DND-41 (cell line): ENCODE measurements around the gene BLID.

ENCODE experiments used
- ATAC-seq: fragments of 200-7000 bp; cut with Tn5 transposase; 3 replicates; pipeline ENCODE4 v1.9.1; 2021; ENCODE audit warnings: low read depth; ENCODE audit not compliant: insufficient read depth
- DNase-seq: peaks from one replicate; pipeline ENCODE4 v3.0.0-alpha.2; 2020
- H2AFZ ChIP-seq: 2 replicates; pipeline ENCODE4 v1.6.0; 2012; ENCODE audit warnings: low read depth, low read length
- H3K27ac ChIP-seq: 2 replicates; pipeline ENCODE4 v1.5.1; 2012; ENCODE audit warnings: low read length, inconsistent platforms
- H3K27me3 ChIP-seq: fragments of 200-600 bp; sonication (generic); 2 replicates; pipeline ENCODE4 v1.6.0; 2012; ENCODE audit warnings: low read length, mild to moderate bottlenecking, inconsistent platforms; ENCODE audit not compliant: insufficient read depth, poor library complexity
- H3K36me3 ChIP-seq: 2 replicates; pipeline ENCODE4 v1.5.1; 2012; ENCODE audit warnings: low read length, inconsistent platforms; ENCODE audit not compliant: insufficient read depth
- H3K4me1 ChIP-seq: 2 replicates; pipeline ENCODE4 v1.5.1; 2012; ENCODE audit warnings: mild to moderate bottlenecking, low read length; ENCODE audit not compliant: insufficient read depth
- H3K4me2 ChIP-seq: 2 replicates; pipeline ENCODE4 v1.6.0; 2012; ENCODE audit warnings: mild to moderate bottlenecking, moderate library complexity, low read length, inconsistent platforms; ENCODE audit not compliant: insufficient read depth
- H3K4me3 ChIP-seq, 2 experiments: fragments of 200-600 bp in 1 of 2; shearing (Covaris generic) in 1 of 2; 2 replicates each; pipeline ENCODE4 v1.5.1; 2012 to 2016; ENCODE audit warnings: inconsistent platforms in 2 of 2, low read length in 2 of 2, mild to moderate bottlenecking in 2 of 2, low read depth in 1 of 2, moderate library complexity in 1 of 2
- H3K79me2 ChIP-seq: 2 replicates; pipeline ENCODE4 v1.6.0; 2012; ENCODE audit warnings: low read length, inconsistent platforms; ENCODE audit not compliant: insufficient read depth
- H3K9ac ChIP-seq: 2 replicates; pipeline ENCODE4 v1.6.0; 2012; ENCODE audit warnings: low read depth, mild to moderate bottlenecking, inconsistent platforms, low read length, moderate library complexity
- H3K9me3 ChIP-seq: 2 replicates; pipeline ENCODE4 v1.5.1; 2012; ENCODE audit warnings: low read length, moderate library complexity, mild to moderate bottlenecking, inconsistent platforms; ENCODE audit not compliant: insufficient read depth, severe bottlenecking
- H4K20me1 ChIP-seq: 2 replicates; pipeline ENCODE4 v1.6.0; 2012; ENCODE audit warnings: low read length; ENCODE audit not compliant: insufficient read depth
- EZH2 ChIP-seq: IDR thresholded peaks from 3 replicates; pipeline ENCODE4 v1.6.1; 2012; ENCODE audit warnings: borderline replicate concordance, low read depth, mild to moderate bottlenecking, moderate library complexity, low read length, inconsistent platforms; ENCODE audit not compliant: severe bottlenecking
- TF ChIP-seq, protein P1 (sequence below): IDR thresholded peaks from 2 replicates; pipeline ENCODE4 v1.5.1; 2012; ENCODE audit warnings: borderline replicate concordance, low read length, moderate library complexity, mild to moderate bottlenecking; ENCODE audit not compliant: poor library complexity, severe bottlenecking; ENCODE audit errors: extremely low read depth

Gene BLID

DNA sequence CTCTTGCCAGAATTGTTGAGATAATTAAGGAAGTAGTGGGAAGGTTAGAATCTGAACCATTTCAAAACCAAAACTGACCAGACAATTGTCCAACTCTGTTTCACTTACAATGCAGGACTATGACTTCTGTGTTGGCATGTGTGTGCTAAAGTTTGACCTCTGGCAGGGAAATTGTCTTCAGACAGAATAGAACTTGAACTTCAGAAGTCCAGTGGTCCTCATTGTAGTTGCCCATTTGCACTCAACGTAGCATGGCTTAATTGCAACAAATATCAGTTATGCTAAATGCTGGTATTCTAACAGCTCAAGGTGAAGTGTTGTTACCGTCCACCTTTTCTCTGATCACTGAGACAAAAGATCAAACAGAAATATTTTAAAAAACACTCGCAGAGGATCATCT lies 47.2 kb downstream of the BLID start:
- H3K27ac ChIP-seq, result no peak overlapping the region
- H3K27me3 ChIP-seq, result peaks cover 15% of the 10 kb centered on the region
- TF ChIP-seq, protein P1, sequence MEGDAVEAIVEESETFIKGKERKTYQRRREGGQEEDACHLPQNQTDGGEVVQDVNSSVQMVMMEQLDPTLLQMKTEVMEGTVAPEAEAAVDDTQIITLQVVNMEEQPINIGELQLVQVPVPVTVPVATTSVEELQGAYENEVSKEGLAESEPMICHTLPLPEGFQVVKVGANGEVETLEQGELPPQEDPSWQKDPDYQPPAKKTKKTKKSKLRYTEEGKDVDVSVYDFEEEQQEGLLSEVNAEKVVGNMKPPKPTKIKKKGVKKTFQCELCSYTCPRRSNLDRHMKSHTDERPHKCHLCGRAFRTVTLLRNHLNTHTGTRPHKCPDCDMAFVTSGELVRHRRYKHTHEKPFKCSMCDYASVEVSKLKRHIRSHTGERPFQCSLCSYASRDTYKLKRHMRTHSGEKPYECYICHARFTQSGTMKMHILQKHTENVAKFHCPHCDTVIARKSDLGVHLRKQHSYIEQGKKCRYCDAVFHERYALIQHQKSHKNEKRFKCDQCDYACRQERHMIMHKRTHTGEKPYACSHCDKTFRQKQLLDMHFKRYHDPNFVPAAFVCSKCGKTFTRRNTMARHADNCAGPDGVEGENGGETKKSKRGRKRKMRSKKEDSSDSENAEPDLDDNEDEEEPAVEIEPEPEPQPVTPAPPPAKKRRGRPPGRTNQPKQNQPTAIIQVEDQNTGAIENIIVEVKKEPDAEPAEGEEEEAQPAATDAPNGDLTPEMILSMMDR, result no peak
- no peak for TF ChIP-seq EZH2
- H3K4me2 ChIP-seq, result no peak overlapping the region
- H3K79me2 ChIP-seq, result no peaks in the 10 kb centered on the region
- H3K9ac ChIP-seq, result no peak overlapping the region
- no peaks in the 10 kb centered on the region for H3K4me1 ChIP-seq
- no peaks in the 10 kb centered on the region for H3K9me3 ChIP-seq
- DNase-seq (no peak), ATAC-seq (no peak)
- no peak overlapping the region for H3K4me3 ChIP-seq
- no peaks in the 10 kb centered on the region for H4K20me1 ChIP-seq
- no peak overlapping the region for H2AFZ ChIP-seq
- H3K36me3 ChIP-seq, result no peaks in the 10 kb centered on the region

DNA sequence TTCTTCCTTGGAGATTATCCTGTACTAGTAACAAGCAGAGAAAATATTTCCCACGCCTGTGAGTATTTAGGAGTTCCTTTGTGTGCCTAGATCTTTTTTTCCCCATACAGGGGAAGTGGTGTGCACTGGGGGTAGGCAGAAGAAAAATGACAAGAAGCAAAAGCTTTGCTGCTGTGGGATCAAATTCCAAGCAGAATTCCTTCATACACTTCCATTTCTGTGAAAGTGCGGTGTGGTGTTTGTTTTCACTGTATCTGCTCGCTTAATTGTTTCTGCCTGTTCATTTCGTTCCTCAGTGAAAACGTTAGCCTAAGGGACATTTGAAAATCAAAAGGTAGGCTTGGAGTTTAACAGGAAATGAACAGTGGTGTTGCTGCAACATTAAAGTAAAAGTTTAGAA lies 47.9 kb downstream of the BLID start:
- H3K9me3 ChIP-seq, result no peaks in the 10 kb centered on the region
- H3K27ac ChIP-seq, result no peak overlapping the region
- no peaks in the 10 kb centered on the region for H3K36me3 ChIP-seq
- H3K9ac ChIP-seq, result no peak overlapping the region
- TF ChIP-seq, protein P1, result no peak
- TF ChIP-seq EZH2, result no peak
- H2AFZ ChIP-seq, result no peak overlapping the region
- no peaks in the 10 kb centered on the region for H4K20me1 ChIP-seq
- no peaks in the 10 kb centered on the region for H3K4me1 ChIP-seq
- ATAC-seq (no peak), DNase-seq (no peak)
- no peak overlapping the region for H3K4me2 ChIP-seq
- H3K27me3 ChIP-seq, result peaks cover 17% of the 10 kb centered on the region
- H3K79me2 ChIP-seq, result no peaks in the 10 kb centered on the region
- no peak overlapping the region for H3K4me3 ChIP-seq
